HG03108 (cell line): Measurements from ENCODE around the gene FER1L5.
A peak's percentile ranks its signal among the peaks of the same experiment; 100 is the strongest.

Source experiments
- ATAC-seq: cut with Tn5 transposase; IDR thresholded peaks from one replicate; pipeline ENCODE4 v1.9.1; 2021; ENCODE audit warnings: moderate library complexity; ENCODE audit not compliant: unreplicated experiment

Gene FER1L5

GRCh38 chr2:96739076-96739632 is 96.6 kb downstream of the FER1L5 start:
- no peak for ATAC-seq

GRCh38 chr2:96739633-96740428 is 97.3 kb downstream of the FER1L5 start, which contains the start of gene LMAN2L:
Gene LMAN2L, minus strand, starts transcription at chr2:96740064. Its CDS starts 24 bp downstream, at chr2:96740040.
- ATAC-seq: peak; percentile 100

- no peak for ATAC-seq
These were observed 104.6 kb downstream of the FER1L5 start for GRCh38 chr2:96747061-96747617.

- no peak for ATAC-seq
These were observed 109.2 kb downstream of the FER1L5 start for GRCh38 chr2:96751800-96752199.

GRCh38 chr2:96753661-96754282 is 111.2 kb downstream of the FER1L5 start:
- ATAC-seq: no peak

- ATAC-seq: no peak
These were observed 111.8 kb downstream of the FER1L5 start for GRCh38 chr2:96754317-96754716.
